ENCODE results near the gene ATXN10. TPM values are rescaled to one million over a fixed set of nuclear protein-coding genes. Genes with fewer than 3 reads are reported as not detected.

ATXN10 gene
- total RNA-seq, 2 experiments from 2014 or later: 79.8 to 83.7 TPM

GRCh38 chr22:45816776-45817175 lies 145.1 kb downstream of the ATXN10 start:
- DNase-seq: no peak
- intact Hi-C loops (cut with micrococcal nuclease): no loop called here
- Mint-ChIP-seq H3K27me3 (ENCODE audit: low read depth) (no peaks in the 10 kb centered on the region), H3K4me3 (no peak overlapping the region), H3K36me3 (ENCODE audit: low read depth) (peaks cover 17% of the 10 kb centered on the region), H3K27ac (no peak overlapping the region), H3K9me3 (no peaks in the 10 kb centered on the region), H3K4me1 (ENCODE audit: low read depth) (no peaks in the 10 kb centered on the region)
- CTCF ChIA-PET: no interaction called here

GRCh38 chr22:45817745-45818423 lies 146.2 kb downstream of the ATXN10 start:
- Mint-ChIP-seq H3K27me3 (ENCODE audit: low read depth) (no peaks in the 10 kb centered on the region), H3K36me3 (ENCODE audit: low read depth) (peaks cover 14% of the 10 kb centered on the region), H3K4me1 (ENCODE audit: low read depth) (no peaks in the 10 kb centered on the region), H3K9me3 (no peaks in the 10 kb centered on the region), H3K27ac (no peak overlapping the region), H3K4me3 (no peak overlapping the region)
- CTCF ChIA-PET: interaction anchor here (0.9 kb wide), 1 partner anchor 45 kb away, joined by 3 read pairs; no protein-coding TSS in a partner anchor
- intact Hi-C loops (cut with micrococcal nuclease): no loop called here
- no peak for DNase-seq

- H3K9me3 Mint-ChIP-seq: no peaks in the 10 kb centered on the region
- no peak overlapping the region for H3K4me3 Mint-ChIP-seq
- H3K4me1 Mint-ChIP-seq (ENCODE audit: low read depth): no peaks in the 10 kb centered on the region
- DNase-seq: no peak
- H3K27ac Mint-ChIP-seq: no peak overlapping the region
- H3K36me3 Mint-ChIP-seq (ENCODE audit: low read depth): peaks cover 17% of the 10 kb centered on the region
- CTCF ChIA-PET: interaction anchor here (0.9 to 1.0 kb wide), 2 partner anchors 45 kb away, joined by 3 read pairs; no protein-coding TSS in a partner anchor
- no peaks in the 10 kb centered on the region for H3K27me3 Mint-ChIP-seq (ENCODE audit: low read depth)
- intact Hi-C loops (cut with micrococcal nuclease): no loop called here
Measured at GRCh38 chr22:45818424-45819085, 146.9 kb downstream of the ATXN10 start.

DNA sequence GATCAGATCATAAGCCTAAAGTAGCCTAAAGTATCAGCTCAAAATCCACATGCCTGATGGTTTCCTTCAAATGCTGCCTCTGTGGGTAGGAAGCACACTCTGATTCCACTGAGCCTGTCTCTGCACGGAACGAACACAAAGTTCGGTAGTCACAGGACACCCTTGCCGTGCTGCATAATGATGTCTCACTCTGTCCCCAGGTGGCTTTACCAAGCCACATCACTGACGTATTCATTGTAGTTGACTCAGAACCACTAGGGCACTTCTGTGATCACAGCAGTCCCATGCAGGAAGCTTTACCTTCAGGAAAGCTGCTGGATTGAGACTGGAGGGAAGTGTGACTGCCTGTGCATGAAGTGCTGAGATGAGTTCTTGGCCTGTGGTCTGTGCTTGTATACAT lies 147.7 kb downstream of the ATXN10 start:
- CTCF ChIA-PET: interaction anchor here (1.0 kb wide), 1 partner anchor 44 kb away, joined by 3 read pairs; no protein-coding TSS in a partner anchor
- DNase-seq: no peak
- no peak overlapping the region for H3K27ac Mint-ChIP-seq
- no peak overlapping the region for H3K4me3 Mint-ChIP-seq
- intact Hi-C loops (cut with micrococcal nuclease): no loop called here
- no peaks in the 10 kb centered on the region for H3K27me3 Mint-ChIP-seq (ENCODE audit: low read depth)
- H3K4me1 Mint-ChIP-seq (ENCODE audit: low read depth): no peaks in the 10 kb centered on the region
- H3K36me3 Mint-ChIP-seq (ENCODE audit: low read depth): peaks cover 20% of the 10 kb centered on the region
- no peaks in the 10 kb centered on the region for H3K9me3 Mint-ChIP-seq

DNA sequence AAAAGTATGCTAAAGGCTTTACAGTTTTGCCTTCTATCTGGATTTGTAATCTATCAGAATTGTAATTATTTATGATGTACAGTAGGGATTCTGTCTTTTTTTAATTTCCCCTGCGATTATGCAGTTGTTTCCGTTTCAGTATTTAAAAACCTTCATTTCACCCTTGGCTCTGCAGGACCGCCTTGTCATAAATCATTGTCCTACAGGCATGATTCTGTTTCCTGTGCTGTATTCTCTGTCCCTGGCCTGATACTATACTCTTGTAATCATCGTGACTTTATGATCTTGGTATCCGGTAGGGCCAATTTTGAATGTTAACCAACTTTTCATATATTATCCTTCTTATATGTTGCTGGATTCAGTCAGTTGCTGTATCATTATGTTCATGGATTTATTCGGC lies 151.7 kb downstream of the ATXN10 start:
- no peaks in the 10 kb centered on the region for H3K27me3 Mint-ChIP-seq (ENCODE audit: low read depth)
- H3K9me3 Mint-ChIP-seq: no peaks in the 10 kb centered on the region
- CTCF ChIA-PET: no interaction called here
- H3K4me3 Mint-ChIP-seq: no peak overlapping the region
- intact Hi-C loops (cut with micrococcal nuclease): no loop called here
- H3K4me1 Mint-ChIP-seq (ENCODE audit: low read depth): no peaks in the 10 kb centered on the region
- peaks cover 30% of the 10 kb centered on the region for H3K36me3 Mint-ChIP-seq (ENCODE audit: low read depth)
- no peak overlapping the region for H3K27ac Mint-ChIP-seq
- no peak for DNase-seq

DNA sequence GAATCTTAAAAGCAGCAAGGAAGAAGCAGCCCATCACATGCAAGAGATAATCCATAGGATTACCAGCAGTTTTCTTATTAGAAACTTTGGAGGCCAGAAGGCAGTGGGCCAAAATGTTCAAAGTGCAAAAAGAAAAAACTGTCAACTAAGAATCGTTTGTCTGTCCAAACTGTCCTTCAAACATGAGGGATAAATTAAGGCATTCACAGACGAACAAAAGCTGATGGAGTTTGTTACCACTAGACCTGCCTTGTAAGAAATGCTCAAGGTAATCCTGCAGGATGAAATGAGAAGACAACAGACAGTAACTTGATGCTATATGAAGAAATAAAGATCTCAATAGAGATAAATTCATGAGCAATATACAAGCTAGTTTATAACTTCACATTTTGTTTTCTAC lies 154.9 kb downstream of the ATXN10 start:
- H3K9me3 Mint-ChIP-seq: no peaks in the 10 kb centered on the region
- CTCF ChIA-PET: no interaction called here
- H3K4me3 Mint-ChIP-seq: no peak overlapping the region
- H3K4me1 Mint-ChIP-seq (ENCODE audit: low read depth): no peaks in the 10 kb centered on the region
- DNase-seq: no peak
- H3K27ac Mint-ChIP-seq: no peak overlapping the region
- intact Hi-C loops (cut with micrococcal nuclease): no loop called here
- no peaks in the 10 kb centered on the region for H3K27me3 Mint-ChIP-seq (ENCODE audit: low read depth)
- peaks cover 27% of the 10 kb centered on the region for H3K36me3 Mint-ChIP-seq (ENCODE audit: low read depth)

DNA sequence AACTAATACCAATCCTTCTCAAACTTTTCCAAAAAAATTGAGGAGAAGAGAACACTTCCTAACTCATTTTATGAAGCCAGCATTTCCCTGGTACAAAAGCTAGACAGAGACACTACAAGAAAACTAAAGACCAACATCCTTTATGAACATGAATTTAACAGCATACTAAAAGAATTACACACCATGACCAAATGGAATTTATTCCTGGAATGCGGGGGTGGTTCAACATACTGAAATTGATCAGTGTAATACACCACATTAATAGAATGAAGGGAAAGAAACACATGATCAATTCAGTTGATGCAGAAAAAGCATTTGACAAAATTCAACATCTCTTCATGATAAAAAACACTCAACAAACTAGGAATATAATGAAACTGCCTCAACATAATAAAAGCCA lies 157.2 kb downstream of the ATXN10 start:
- intact Hi-C loops (cut with micrococcal nuclease): no loop called here
- H3K4me1 Mint-ChIP-seq (ENCODE audit: low read depth): no peaks in the 10 kb centered on the region
- no peak overlapping the region for H3K4me3 Mint-ChIP-seq
- H3K27me3 Mint-ChIP-seq (ENCODE audit: low read depth): no peaks in the 10 kb centered on the region
- CTCF ChIA-PET: no interaction called here
- H3K27ac Mint-ChIP-seq: no peak overlapping the region
- DNase-seq: no peak
- peaks cover 20% of the 10 kb centered on the region for H3K36me3 Mint-ChIP-seq (ENCODE audit: low read depth)
- H3K9me3 Mint-ChIP-seq: no peaks in the 10 kb centered on the region

DNA sequence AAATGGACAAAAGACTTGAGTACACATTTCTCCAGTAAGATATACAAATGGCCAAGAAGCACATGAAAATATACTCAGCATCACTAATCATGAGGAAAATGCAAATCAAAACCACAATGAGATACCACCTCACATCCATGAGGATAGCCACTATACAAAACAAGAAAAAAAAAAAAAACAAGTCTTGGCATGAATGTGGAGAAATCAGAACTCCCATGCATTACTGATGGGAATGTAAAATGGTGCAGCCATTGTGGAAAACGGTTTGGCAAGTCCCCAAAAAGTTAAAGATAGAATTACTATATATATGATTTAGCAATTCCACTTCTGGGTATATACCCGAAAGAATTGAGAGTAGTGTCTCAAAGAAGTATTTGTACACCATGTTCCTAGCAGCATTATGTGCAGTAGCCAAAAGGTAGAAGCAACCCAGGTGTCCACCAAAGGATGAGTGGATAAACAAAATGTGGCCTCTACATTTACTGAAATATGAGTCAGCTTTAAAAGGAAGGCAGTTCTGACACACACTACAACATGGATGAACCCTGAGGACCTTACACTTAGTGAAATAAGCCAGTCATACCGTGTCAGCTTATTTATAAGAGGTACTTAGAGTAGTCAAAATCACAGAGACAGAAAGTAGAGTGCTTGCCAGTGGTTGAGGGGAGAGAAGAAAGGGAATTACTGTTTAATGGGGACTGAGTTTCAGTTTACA lies 159.1 kb downstream of the ATXN10 start:
- Mint-ChIP-seq H3K9me3 (no peaks in the 10 kb centered on the region), H3K36me3 (ENCODE audit: low read depth) (peaks cover 12% of the 10 kb centered on the region), H3K27ac (no peak overlapping the region), H3K4me3 (no peak overlapping the region), H3K4me1 (ENCODE audit: low read depth) (no peaks in the 10 kb centered on the region), H3K27me3 (ENCODE audit: low read depth) (no peaks in the 10 kb centered on the region)
- CTCF ChIA-PET: no interaction called here
- intact Hi-C loops (cut with micrococcal nuclease): no loop called here
- DNase-seq: no peak

DNA sequence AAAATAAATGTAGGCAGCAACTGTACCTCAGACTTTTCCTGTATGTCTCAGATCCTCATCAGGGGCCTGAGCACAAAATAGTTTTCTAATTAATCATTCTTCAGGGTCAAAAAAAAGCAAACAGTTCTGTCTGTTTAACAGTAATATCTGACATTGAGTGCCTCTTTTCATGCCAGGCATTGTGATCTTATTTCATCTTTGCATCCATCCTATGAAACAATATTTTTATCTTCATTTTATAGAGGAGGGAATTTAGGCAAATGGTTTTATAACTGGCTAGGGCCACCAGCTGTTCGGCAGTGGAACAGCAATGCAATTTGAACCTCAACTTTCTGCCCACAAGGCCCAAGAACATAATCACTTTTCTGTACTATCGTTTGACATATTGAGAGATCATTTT lies 159.8 kb downstream of the ATXN10 start:
- Mint-ChIP-seq H3K9me3 (no peaks in the 10 kb centered on the region), H3K27ac (no peak overlapping the region), H3K27me3 (ENCODE audit: low read depth) (no peaks in the 10 kb centered on the region), H3K4me3 (no peak overlapping the region), H3K4me1 (ENCODE audit: low read depth) (no peaks in the 10 kb centered on the region), H3K36me3 (ENCODE audit: low read depth) (peaks cover 7% of the 10 kb centered on the region)
- CTCF ChIA-PET: no interaction called here
- DNase-seq: no peak
- intact Hi-C loops (cut with micrococcal nuclease): no loop called here

DNA sequence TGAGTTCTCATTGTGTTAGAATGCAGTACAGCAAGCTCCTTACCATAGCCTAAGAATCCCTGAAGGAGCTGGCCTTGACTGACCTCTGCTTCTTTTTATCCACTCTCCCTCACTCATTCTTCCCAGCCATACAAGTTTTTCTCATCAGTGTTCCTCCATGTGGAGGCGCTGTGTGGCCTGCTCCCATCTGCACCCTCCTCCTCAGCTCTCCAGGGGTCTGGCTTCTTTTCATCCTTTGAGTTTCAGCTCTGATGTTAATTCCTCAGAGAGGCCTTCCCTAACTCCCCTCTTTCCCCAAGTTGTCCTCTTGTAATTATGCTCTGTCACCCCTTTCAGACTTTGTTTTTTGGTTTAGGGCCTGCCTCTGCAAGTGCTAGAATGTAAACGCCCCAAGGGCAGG lies 160.5 kb downstream of the ATXN10 start:
- Mint-ChIP-seq H3K4me1 (ENCODE audit: low read depth) (no peaks in the 10 kb centered on the region), H3K4me3 (no peak overlapping the region), H3K36me3 (ENCODE audit: low read depth) (peaks cover 6% of the 10 kb centered on the region), H3K27me3 (ENCODE audit: low read depth) (no peaks in the 10 kb centered on the region), H3K27ac (no peak overlapping the region), H3K9me3 (no peaks in the 10 kb centered on the region)
- intact Hi-C loops (cut with micrococcal nuclease): no loop called here
- DNase-seq: no peak
- CTCF ChIA-PET: no interaction called here

GRCh38 chr22:45832959-45833580 lies 161.4 kb downstream of the ATXN10 start:
- peaks cover 5% of the 10 kb centered on the region for H3K36me3 Mint-ChIP-seq (ENCODE audit: low read depth)
- no peaks in the 10 kb centered on the region for H3K9me3 Mint-ChIP-seq
- H3K4me3 Mint-ChIP-seq: no peak overlapping the region
- CTCF ChIA-PET: no interaction called here
- H3K4me1 Mint-ChIP-seq (ENCODE audit: low read depth): no peaks in the 10 kb centered on the region
- DNase-seq: no peak
- H3K27me3 Mint-ChIP-seq (ENCODE audit: low read depth): no peaks in the 10 kb centered on the region
- no peak overlapping the region for H3K27ac Mint-ChIP-seq
- intact Hi-C loops (cut with micrococcal nuclease): no loop called here

GRCh38 chr22:45833613-45834012 lies 162.0 kb downstream of the ATXN10 start:
- Mint-ChIP-seq H3K4me1 (ENCODE audit: low read depth) (no peaks in the 10 kb centered on the region), H3K36me3 (ENCODE audit: low read depth) (peaks cover 5% of the 10 kb centered on the region), H3K4me3 (no peak overlapping the region), H3K27ac (no peak overlapping the region), H3K27me3 (ENCODE audit: low read depth) (no peaks in the 10 kb centered on the region), H3K9me3 (no peaks in the 10 kb centered on the region)
- intact Hi-C loops (cut with micrococcal nuclease): no loop called here
- DNase-seq: no peak
- CTCF ChIA-PET: no interaction called here

All from activated naive CD4-positive, alpha-beta T cell treated with anti-CD3 and anti-CD28 coated beads for 36 hours (primary cell).